Frontal cortex (tissue), 4 donors: ENCODE data around the gene MAPK8. TPM values are rescaled to one million over a fixed set of nuclear protein-coding genes. Genes with fewer than 3 reads are reported as not detected.

ENCODE experiments used
- DNase-seq, 2 donors: peaks; one replicate each; pipeline ENCODE4 v3.0.0; 2012; ENCODE audit warnings: low spot score in 2 of 2
- FAIRE-seq: peaks from 2 replicates; lab custom pipeline; 2012; peaks lifted over from hg19 to GRCh38; lab: Jason Lieb, UNC
- total RNA-seq: library from RNA; depleted of rRNA; stranded (reverse); fragments of >200 nt; gene quantifications from one replicate; pipeline ENCODE4 v1.2.3, GENCODE V29; 2014
- donor health status: control.
- donor health status: control.
- donor health status: control.

MAPK8 gene
- total RNA-seq, 1 donor from 2014 or later: 241 TPM

- DNase-seq (no peak), FAIRE-seq (no peak)
Observed at GRCh38 chr10:48468130-48468790, 161.8 kb downstream of the MAPK8 start.

- DNase-seq (no peak), FAIRE-seq (no peak)
Observed at GRCh38 chr10:48468866-48469511, 162.5 kb downstream of the MAPK8 start.

- DNase-seq (no peak), FAIRE-seq (no peak)
Observed at GRCh38 chr10:48469516-48470020, 163.1 kb downstream of the MAPK8 start.

GRCh38 chr10:48470115-48470892, 163.8 kb downstream of the MAPK8 start:
- FAIRE-seq: no peak

GRCh38 chr10:48470893-48471805, 164.7 kb downstream of the MAPK8 start:
- FAIRE-seq (no peak), DNase-seq (no peak)

More at GRCh38 chr10:48470115-48470892, 163.8 kb downstream of the MAPK8 start:
- DNase-seq: no peak

GRCh38 chr10:48472501-48473069, 166.1 kb downstream of the MAPK8 start:
- DNase-seq (no peak), FAIRE-seq (no peak)

GRCh38 chr10:48473704-48474103, 167.2 kb downstream of the MAPK8 start:
- DNase-seq: no peak

GRCh38 chr10:48474765-48475365, 168.4 kb downstream of the MAPK8 start:
- FAIRE-seq (no peak), DNase-seq (no peak)

More at GRCh38 chr10:48473704-48474103, 167.2 kb downstream of the MAPK8 start:
- no peak for FAIRE-seq

- FAIRE-seq: no peak
- DNase-seq: no peak
Observed at GRCh38 chr10:48475943-48476278, 169.4 kb downstream of the MAPK8 start.

- FAIRE-seq (no peak), DNase-seq (no peak)
Observed at GRCh38 chr10:48476279-48476982, 170.0 kb downstream of the MAPK8 start.

- DNase-seq (no peak), FAIRE-seq (no peak)
Observed at GRCh38 chr10:48477141-48477540, 170.7 kb downstream of the MAPK8 start.

- FAIRE-seq (no peak), DNase-seq (no peak)
Observed at GRCh38 chr10:48477616-48478015, 171.1 kb downstream of the MAPK8 start.

- DNase-seq: no peak
- no peak for FAIRE-seq
Observed at GRCh38 chr10:48478469-48478868, 172.0 kb downstream of the MAPK8 start.

- FAIRE-seq: no peak
- DNase-seq: no peak
Observed at GRCh38 chr10:48478980-48479811, 172.7 kb downstream of the MAPK8 start.

- no peak for FAIRE-seq
- DNase-seq: no peak
Observed at GRCh38 chr10:48480397-48481374, 174.2 kb downstream of the MAPK8 start.

- no peak for FAIRE-seq
- DNase-seq: no peak
Observed at GRCh38 chr10:48481385-48481784, 174.9 kb downstream of the MAPK8 start.
